Measurements from ENCODE around the gene XCR1. TPM values are rescaled to one million over a fixed set of nuclear protein-coding genes. Genes with fewer than 3 reads are reported as not detected.
"Not testable (repeated sequence)": the region's sequence is repeated elsewhere in the genome, so short reads cannot be mapped to it uniquely, and the experiment has no call there.

The XCR1 gene
- total RNA-seq, 4 donors from 2014 or later = not detected

DNA sequence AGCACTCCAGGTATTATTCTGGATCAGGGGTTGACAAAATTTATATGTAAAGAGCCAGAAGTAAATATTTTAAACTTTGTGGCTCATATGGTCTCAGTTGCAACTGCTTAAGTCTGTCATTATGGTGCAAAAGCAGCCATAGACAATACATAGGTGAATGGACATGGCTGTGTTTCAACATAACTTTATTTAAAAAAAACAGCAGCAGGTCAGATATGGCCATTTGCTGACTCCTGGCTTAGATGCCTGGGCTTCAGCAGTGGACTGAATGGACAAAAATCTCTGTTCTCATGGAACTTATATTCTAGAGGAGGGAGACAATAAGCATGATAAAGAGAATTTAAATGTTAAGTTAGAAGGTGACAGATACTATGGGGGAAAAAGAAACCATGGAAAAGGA is 20.0 kb downstream of the XCR1 start:
- H3K27ac ChIP-seq = peak overlapping the region in 2 of 4 donors; percentile 25 to 29

DNA sequence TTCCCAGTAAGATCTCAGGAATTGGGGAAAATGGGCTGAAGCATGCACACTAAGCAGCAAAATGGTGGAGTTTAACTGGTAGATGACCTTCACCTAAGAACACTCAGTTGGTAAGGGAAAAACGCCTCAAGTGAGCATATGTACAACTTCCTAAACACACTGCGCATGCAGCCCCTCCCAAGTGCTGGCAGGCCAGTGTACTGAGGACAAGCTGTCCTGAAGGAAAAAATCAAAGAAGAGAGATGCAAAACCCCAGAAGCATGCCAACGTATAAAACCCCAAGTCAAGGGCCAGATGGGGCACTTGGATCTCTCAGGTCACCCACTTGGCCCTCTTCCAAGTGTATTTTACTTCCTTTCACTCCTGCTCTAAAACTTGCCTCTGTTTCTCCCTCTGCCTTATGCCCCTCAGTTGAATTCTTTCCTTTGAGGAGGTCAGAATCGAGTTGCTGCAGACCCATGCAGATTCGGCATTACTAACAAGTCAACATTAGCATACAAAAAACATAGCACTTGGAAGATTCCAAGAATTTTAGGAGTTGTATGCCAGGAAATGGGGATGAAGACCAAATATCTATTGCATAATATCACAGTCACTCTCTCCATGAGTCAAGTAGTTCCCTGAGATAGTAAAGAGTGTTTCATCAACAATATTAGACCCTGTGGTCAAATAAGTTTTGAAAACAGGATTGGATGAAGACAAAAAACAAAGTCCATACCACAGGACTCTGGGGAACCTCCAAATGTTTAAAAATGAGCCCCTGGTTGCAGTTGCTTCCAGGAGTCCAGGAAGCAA is 20.8 kb downstream of the XCR1 start:
- H3K27me3 ChIP-seq = no peaks in the 10 kb centered on the region
- H3K27ac ChIP-seq = peak overlapping the region; percentile 25 to 50 (median 36)
- DNase-seq = no peak
- no peaks in the 10 kb centered on the region for H3K36me3 ChIP-seq
- TF ChIP-seq POLR2A (IDR thresholded peaks at IDR 0.05) = no peak
- TF ChIP-seq, protein P1, sequence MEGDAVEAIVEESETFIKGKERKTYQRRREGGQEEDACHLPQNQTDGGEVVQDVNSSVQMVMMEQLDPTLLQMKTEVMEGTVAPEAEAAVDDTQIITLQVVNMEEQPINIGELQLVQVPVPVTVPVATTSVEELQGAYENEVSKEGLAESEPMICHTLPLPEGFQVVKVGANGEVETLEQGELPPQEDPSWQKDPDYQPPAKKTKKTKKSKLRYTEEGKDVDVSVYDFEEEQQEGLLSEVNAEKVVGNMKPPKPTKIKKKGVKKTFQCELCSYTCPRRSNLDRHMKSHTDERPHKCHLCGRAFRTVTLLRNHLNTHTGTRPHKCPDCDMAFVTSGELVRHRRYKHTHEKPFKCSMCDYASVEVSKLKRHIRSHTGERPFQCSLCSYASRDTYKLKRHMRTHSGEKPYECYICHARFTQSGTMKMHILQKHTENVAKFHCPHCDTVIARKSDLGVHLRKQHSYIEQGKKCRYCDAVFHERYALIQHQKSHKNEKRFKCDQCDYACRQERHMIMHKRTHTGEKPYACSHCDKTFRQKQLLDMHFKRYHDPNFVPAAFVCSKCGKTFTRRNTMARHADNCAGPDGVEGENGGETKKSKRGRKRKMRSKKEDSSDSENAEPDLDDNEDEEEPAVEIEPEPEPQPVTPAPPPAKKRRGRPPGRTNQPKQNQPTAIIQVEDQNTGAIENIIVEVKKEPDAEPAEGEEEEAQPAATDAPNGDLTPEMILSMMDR (IDR thresholded peaks at IDR 0.05) = no peak
- no peaks in the 10 kb centered on the region for H3K9me3 ChIP-seq
- no peaks in the 10 kb centered on the region for H3K4me1 ChIP-seq
- no peak overlapping the region for H3K4me3 ChIP-seq

More for the DNA sequence above, 20.0 kb downstream of the XCR1 start:
- no peaks in the 10 kb centered on the region for H3K4me1 ChIP-seq
- H3K9me3 ChIP-seq = no peaks in the 10 kb centered on the region
- H3K36me3 ChIP-seq = no peaks in the 10 kb centered on the region
- H3K4me3 ChIP-seq = no peak overlapping the region
- no peak for DNase-seq
- TF ChIP-seq POLR2A (IDR thresholded peaks at IDR 0.05) = no peak
- TF ChIP-seq, protein P1 (IDR thresholded peaks at IDR 0.05) = no peak
- H3K27me3 ChIP-seq = no peaks in the 10 kb centered on the region

DNA sequence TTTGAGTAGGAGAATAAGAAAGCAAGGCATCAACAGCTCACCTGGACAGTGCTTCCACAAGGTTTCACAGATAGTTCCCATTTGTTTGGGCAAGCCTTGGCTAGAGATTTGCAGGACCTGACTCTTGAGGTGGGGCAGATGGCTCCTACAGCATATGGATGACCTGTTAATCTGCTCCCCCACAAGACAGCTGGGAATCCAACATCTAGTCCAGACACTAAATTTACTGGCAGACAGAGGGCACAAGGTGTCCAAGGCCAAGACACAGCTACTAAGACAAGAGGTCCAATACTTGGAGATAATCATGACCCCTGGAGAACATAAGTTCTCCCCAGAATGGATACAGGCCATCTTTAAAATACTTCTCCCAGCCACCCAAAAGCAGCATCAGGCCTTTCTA is 23.6 kb downstream of the XCR1 start:
- H3K36me3 ChIP-seq, H3K4me3 ChIP-seq, DNase-seq, H3K27ac ChIP-seq, H3K9me3 ChIP-seq, H3K27me3 ChIP-seq, H3K4me1 ChIP-seq: not testable (repeated sequence)

DNA sequence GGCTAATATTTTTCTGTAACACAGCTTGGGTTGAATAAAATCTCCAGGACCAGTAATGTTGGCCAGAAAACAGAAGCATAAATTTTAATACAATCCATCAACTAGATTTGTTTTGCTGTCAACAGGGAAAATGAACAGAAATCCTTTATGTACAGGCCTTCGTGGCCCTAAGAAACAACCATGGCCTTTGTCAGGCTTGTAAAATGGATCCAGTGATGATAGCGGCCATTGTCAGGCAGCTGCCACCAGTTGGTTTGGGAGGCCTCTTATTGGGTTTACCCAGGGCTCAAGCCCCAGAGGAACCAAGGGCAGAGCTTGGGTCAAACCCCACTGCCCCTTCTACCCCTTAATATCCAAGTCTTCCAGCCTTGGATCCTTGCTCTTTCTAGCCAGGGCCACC is 26.1 kb downstream of the XCR1 start:
- H3K4me1 ChIP-seq = peaks cover 0 to 3% (median 1%) of the 10 kb centered on the region in 4 donors
- H3K27ac ChIP-seq = no peak overlapping the region
- no peaks in the 10 kb centered on the region for H3K36me3 ChIP-seq
- H3K4me3 ChIP-seq = no peak overlapping the region
- no peaks in the 10 kb centered on the region for H3K27me3 ChIP-seq
- TF ChIP-seq, protein P1 (IDR thresholded peaks at IDR 0.05) = no peak
- TF ChIP-seq POLR2A (IDR thresholded peaks at IDR 0.05) = no peak
- H3K9me3 ChIP-seq = no peaks in the 10 kb centered on the region
- no peak for DNase-seq

DNA sequence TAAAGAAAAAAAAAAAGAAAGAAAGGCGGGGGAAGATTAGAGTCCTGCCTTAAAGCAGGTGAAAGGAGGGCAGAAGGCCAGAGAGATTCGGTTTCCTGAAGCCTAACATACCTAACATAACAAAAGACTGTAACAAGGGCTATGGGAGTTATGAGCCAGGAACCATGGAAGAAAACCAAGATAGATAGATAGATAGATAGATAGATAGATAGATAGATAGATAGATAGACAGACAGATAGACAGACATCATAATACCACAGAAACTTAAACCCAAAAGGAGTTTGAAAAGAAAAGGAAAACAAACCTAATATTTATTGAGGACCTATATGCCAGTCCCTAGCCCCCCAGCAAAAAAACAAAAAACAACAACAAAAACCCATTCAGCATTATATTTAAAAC is 29.3 kb downstream of the XCR1 start:
- TF ChIP-seq POLR2A (IDR thresholded peaks at IDR 0.05) = no peak
- TF ChIP-seq, protein P1 (IDR thresholded peaks at IDR 0.05) = no peak

DNA sequence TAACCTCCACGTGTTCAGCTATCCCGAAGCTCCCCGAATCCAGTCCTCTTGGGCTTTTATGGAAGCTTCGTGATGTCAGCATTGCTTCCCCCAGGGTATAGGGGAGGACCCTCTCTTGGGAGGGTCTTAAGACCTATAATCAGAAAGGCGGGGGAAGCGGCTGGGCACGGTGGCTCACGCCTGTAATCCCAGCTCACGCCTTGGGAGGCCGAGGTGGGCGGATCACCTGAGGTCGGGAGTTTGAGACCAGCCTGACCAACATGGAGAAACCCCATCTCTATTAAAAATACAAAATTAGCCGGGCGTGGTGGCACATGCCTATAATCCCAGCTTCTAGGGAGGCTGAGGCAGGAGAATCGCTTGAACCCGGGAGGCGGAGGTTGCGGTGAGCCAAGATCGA is 29.8 kb downstream of the XCR1 start:
- not testable (repeated sequence) for H3K36me3 ChIP-seq, H3K9me3 ChIP-seq, H3K4me3 ChIP-seq, H3K27me3 ChIP-seq, H3K27ac ChIP-seq, DNase-seq
- peaks cover 0 to 29% (median 13%) of the 10 kb centered on the region in 4 donors for H3K4me1 ChIP-seq

More for the DNA sequence above, 29.3 kb downstream of the XCR1 start:
- H3K36me3 ChIP-seq = no peaks in the 10 kb centered on the region
- H3K27me3 ChIP-seq = no peaks in the 10 kb centered on the region
- peaks cover 0 to 24% (median 9%) of the 10 kb centered on the region in 4 donors for H3K4me1 ChIP-seq
- H3K27ac ChIP-seq = no peak overlapping the region
- H3K4me3 ChIP-seq = no peak overlapping the region
- H3K9me3 ChIP-seq = no peaks in the 10 kb centered on the region
- DNase-seq = no peak
